ENCODE data around the gene FGD2.

The FGD2 gene

GRCh38 chr6:37005061-37005810 lies at the start of gene FGD2:
TSS of gene FGD2 (plus strand) at chr6:37005655. CDS start at chr6:37005818, 163 bp downstream.
- Histone ChIP-seq H3K36me3 (ENCODE audit: control insufficient read depth, insufficient read depth, low read length) (peaks cover 11% of the 10 kb centered on the region), H3K27me3 (replicated peaks; ENCODE audit: control insufficient read depth, insufficient read depth, low read length) (no peaks in the 10 kb centered on the region), H3K4me3 (replicated peaks; ENCODE audit: low read depth, low read length) (peak within 1 kb of the TSS; percentile 92)
- TF ChIP-seq CTCF (IDR thresholded peaks at IDR 0.05; ENCODE audit: insufficient read depth, low read length, poor library complexity, severe bottlenecking): no peak
- peak; percentile 84 for DNase-seq (ENCODE audit: extremely low read depth, insufficient read length)

GRCh38 chr6:36955671-36956445 lies 49.6 kb upstream of the FGD2 start:
- no peak for DNase-seq (ENCODE audit: extremely low read depth, insufficient read length)
- no peak for TF ChIP-seq CTCF (IDR thresholded peaks at IDR 0.05; ENCODE audit: insufficient read depth, low read length, poor library complexity, severe bottlenecking)
- Histone ChIP-seq H3K27me3 (replicated peaks; ENCODE audit: control insufficient read depth, insufficient read depth, low read length) (no peaks in the 10 kb centered on the region; the same call in 1 of the 2 replicates), H3K36me3 (ENCODE audit: control insufficient read depth, insufficient read depth, low read length) (no peaks in the 10 kb centered on the region), H3K4me3 (replicated peaks; ENCODE audit: low read depth, low read length) (no peak overlapping the region)

GRCh38 chr6:36956446-36956820 lies 49.0 kb upstream of the FGD2 start:
- Histone ChIP-seq H3K4me3 (replicated peaks; ENCODE audit: low read depth, low read length) (no peak overlapping the region), H3K27me3 (replicated peaks; ENCODE audit: control insufficient read depth, insufficient read depth, low read length) (no peaks in the 10 kb centered on the region; the same call in 1 of the 2 replicates), H3K36me3 (ENCODE audit: control insufficient read depth, insufficient read depth, low read length) (no peaks in the 10 kb centered on the region)
- no peak for TF ChIP-seq CTCF (IDR thresholded peaks at IDR 0.05; ENCODE audit: insufficient read depth, low read length, poor library complexity, severe bottlenecking)
- no peak for DNase-seq (ENCODE audit: extremely low read depth, insufficient read length)

- no peaks in the 10 kb centered on the region; the same call in 1 of the 2 replicates for H3K27me3 ChIP-seq (replicated peaks; ENCODE audit: control insufficient read depth, insufficient read depth, low read length)
- no peaks in the 10 kb centered on the region for H3K36me3 ChIP-seq (ENCODE audit: control insufficient read depth, insufficient read depth, low read length)
- TF ChIP-seq CTCF (IDR thresholded peaks at IDR 0.05; ENCODE audit: insufficient read depth, low read length, poor library complexity, severe bottlenecking): no peak
- DNase-seq (ENCODE audit: extremely low read depth, insufficient read length): no peak
- H3K4me3 ChIP-seq (replicated peaks; ENCODE audit: low read depth, low read length): no peak overlapping the region
Observed at GRCh38 chr6:36957773-36958271, 47.6 kb upstream of the FGD2 start.

- no peaks in the 10 kb centered on the region for H3K36me3 ChIP-seq (ENCODE audit: control insufficient read depth, insufficient read depth, low read length)
- H3K27me3 ChIP-seq (replicated peaks; ENCODE audit: control insufficient read depth, insufficient read depth, low read length): no peaks in the 10 kb centered on the region; the same call in 1 of the 2 replicates
Observed at GRCh38 chr6:36958775-36959554, 46.5 kb upstream of the FGD2 start.

More at GRCh38 chr6:36958775-36959554, 46.5 kb upstream of the FGD2 start:
- TF ChIP-seq CTCF (IDR thresholded peaks at IDR 0.05; ENCODE audit: insufficient read depth, low read length, poor library complexity, severe bottlenecking): no peak
- no peak for DNase-seq (ENCODE audit: extremely low read depth, insufficient read length)
- no peak overlapping the region for H3K4me3 ChIP-seq (replicated peaks; ENCODE audit: low read depth, low read length)

Measured in GM06990 (cell line).